ENCODE data around the gene CHST12.
"Not testable (repeated sequence)": the region's sequence is repeated elsewhere in the genome, so short reads cannot be mapped to it uniquely, and the experiment has no call there.

Gene CHST12

GRCh38 chr7:2405201-2405600 lies 1.8 kb downstream of the CHST12 start:
- no peak for DNase-seq

- no peak for DNase-seq
These were observed 2.4 kb downstream of the CHST12 start for GRCh38 chr7:2405601-2406345.

GRCh38 chr7:2409745-2410414 lies 6.5 kb downstream of the CHST12 start:
- no peak for DNase-seq

- DNase-seq = no peak
These were observed 7.6 kb downstream of the CHST12 start for GRCh38 chr7:2411049-2411448.

- no peak for DNase-seq
These were observed 8.6 kb downstream of the CHST12 start for GRCh38 chr7:2411815-2412586.

GRCh38 chr7:2412587-2413201 lies 9.3 kb downstream of the CHST12 start:
- DNase-seq = no peak

GRCh38 chr7:2416063-2416462 lies 12.7 kb downstream of the CHST12 start:
- no peak for DNase-seq

- DNase-seq = no peak
These were observed 13.2 kb downstream of the CHST12 start for GRCh38 chr7:2416650-2417049.

GRCh38 chr7:2417178-2417577 lies 13.8 kb downstream of the CHST12 start:
- not testable (repeated sequence) for DNase-seq

- DNase-seq = no peak
These were observed 14.6 kb downstream of the CHST12 start for GRCh38 chr7:2417981-2418481.

GRCh38 chr7:2420216-2420933 lies 17.0 kb downstream of the CHST12 start:
- no peak for DNase-seq

- DNase-seq = no peak
These were observed 18.5 kb downstream of the CHST12 start for GRCh38 chr7:2421943-2422310.

GRCh38 chr7:2425749-2426148 lies 22.3 kb downstream of the CHST12 start:
- no peak for DNase-seq

- DNase-seq = no peak
These were observed 28.0 kb downstream of the CHST12 start for GRCh38 chr7:2431260-2431867.

- DNase-seq = no peak
These were observed 29.7 kb downstream of the CHST12 start for GRCh38 chr7:2432910-2433712.

GRCh38 chr7:2433713-2434550 lies 30.5 kb downstream of the CHST12 start:
- no peak for DNase-seq

GRCh38 chr7:2435146-2435545 lies 31.7 kb downstream of the CHST12 start:
- no peak for DNase-seq

GRCh38 chr7:2436341-2437104 lies 33.1 kb downstream of the CHST12 start:
- DNase-seq = no peak

GRCh38 chr7:2437136-2437535 lies 33.7 kb downstream of the CHST12 start:
- DNase-seq = no peak

Data from NCI-H2029 (cell line).